ENCODE measurements around the gene ALCAM.
"Not testable (repeated sequence)": the region's sequence is repeated elsewhere in the genome, so short reads cannot be mapped to it uniquely, and the experiment has no call there.

ALCAM gene

DNA sequence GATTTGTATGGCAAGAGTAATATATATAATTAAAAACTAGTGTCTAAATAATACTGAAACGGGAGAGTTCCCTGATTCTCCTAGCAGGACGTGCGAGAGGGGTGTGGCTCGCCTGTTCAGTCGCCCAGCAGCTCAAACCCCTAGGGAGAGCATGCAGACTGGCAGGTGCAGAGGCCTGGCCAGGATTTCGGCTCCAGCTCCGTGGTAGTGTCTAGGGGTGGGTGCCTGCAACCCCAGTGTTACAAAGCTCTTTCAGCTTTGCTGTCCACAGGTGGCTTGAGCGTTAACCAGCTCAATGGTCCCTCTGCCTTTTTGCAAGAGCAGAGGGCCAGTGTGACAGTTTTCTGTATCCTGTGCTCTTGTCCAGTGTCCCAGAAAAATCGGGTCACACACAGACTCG, 226.6 kb downstream of the ALCAM start:
- DNase-seq (ENCODE audit: low spot score): no peak

DNA sequence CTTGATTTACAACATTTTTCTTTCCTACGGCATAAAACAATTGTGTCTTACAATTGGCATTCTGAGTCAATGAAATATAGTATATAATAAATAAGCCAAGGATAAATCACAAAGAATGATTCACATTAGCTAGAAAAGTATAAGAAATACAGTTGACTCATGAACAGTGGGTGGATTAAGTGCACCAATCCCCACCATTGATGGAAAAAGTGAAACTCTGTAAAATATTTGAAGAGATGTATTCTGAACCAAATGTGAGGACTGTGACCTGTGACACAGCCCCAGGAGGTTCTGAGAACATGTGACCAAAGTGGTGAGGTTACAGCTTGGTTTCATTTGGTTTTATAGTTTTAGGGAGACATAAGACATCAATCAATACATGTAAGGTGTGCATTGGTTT, 227.5 kb downstream of the ALCAM start:
- DNase-seq (ENCODE audit: low spot score): no peak

DNA sequence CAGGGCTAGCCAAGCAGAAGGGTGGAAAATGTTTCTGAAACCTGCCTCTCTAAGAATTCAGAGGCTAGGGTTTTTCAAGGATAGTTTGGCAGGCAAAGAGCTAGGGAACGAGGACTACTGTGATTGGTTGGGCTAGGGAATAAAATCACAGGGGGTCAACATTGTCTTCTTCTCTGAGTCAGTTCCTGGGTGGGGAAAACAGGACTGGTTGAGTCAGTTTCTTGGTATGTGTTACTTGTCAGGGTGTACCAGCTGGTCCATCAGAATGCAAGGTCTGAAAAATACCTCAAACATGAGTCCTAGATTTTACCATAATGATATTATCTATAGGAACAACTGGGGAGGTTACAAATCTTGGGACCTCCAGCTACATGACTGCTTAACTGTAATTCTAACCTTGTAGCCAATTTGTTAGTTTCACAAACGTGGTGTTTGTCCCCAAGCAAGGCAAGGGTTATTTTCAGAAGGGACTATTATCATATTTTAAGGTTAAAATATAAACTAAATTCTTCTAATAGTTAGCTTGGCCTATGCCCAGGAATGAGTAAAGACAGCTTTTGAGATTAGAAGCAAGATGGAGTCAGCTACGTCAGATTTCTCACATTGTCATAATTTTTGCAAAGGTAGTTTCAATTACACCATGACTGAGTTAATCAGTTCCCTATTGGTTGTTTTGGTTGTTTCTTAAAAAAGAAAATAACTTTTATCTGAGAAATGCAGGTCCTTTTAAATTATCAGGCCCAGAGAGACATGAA, 231.5 kb downstream of the ALCAM start:
- DNase-seq (ENCODE audit: low spot score): peak; percentile 95

GRCh38 chr3:105599350-105599749, 232.6 kb downstream of the ALCAM start:
- no peak for DNase-seq (ENCODE audit: low spot score)

DNA sequence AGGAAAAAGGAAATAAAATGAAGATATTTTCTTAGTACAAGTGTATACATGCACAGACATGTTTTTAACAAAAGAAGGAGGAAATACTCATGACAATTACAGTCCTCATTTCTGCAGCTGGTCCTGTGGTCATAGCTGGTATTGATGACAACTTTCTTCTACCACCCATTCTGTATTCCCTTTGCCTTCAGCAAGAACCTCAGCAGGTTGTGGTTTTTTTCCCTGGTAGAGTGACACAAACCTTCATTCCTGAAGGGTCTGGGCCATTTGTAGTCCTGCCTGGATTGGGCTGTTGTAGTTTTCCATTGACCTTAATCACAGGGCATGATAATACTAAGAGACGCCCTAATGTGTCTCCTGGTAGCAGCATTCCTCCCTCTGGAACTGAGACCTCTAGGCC, 235.0 kb downstream of the ALCAM start:
- DNase-seq (ENCODE audit: low spot score): not testable (repeated sequence)

DNA sequence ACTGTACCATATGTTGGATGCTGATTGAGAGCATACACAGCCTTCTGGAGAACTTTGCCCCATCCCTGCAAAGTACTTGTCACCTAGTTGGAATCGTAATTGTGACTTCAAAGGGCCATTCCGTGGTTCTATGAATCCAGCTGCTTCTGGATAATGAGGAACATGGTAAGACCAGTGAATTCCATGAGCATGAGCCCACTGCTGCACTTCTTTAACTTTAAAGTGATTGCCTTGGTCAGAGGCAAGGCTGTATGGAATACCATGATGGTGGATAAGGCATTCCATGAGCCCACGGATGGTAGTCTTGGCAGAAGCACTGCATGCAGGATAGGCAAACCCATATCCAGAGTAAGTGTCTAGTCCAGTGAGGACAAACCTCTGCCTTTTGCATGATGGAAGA, 235.6 kb downstream of the ALCAM start:
- DNase-seq (ENCODE audit: low spot score): not testable (repeated sequence)

DNA sequence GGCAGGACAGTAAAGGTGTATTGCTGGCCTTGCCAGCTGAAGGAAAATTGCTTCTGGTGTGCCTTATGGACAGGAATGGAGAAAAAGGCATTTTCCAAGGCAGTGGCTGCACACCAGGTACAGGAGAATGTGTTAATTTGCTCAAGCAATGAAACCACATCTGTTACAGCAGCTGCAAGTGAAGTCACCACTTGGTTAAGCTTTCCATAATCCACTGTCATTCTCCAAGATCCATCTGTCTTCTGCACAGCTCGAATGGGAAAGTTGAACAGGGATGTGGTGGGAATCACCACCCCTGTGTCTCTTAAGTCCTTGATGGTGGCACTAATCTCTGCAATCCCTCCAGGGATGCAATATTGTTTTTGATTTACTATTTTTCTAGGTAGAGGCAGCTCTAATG, 236.8 kb downstream of the ALCAM start:
- DNase-seq (ENCODE audit: low spot score): not testable (repeated sequence)

GRCh38 chr3:105606016-105606415, 239.3 kb downstream of the ALCAM start:
- peak; percentile 21 for DNase-seq (ENCODE audit: low spot score)

DNA sequence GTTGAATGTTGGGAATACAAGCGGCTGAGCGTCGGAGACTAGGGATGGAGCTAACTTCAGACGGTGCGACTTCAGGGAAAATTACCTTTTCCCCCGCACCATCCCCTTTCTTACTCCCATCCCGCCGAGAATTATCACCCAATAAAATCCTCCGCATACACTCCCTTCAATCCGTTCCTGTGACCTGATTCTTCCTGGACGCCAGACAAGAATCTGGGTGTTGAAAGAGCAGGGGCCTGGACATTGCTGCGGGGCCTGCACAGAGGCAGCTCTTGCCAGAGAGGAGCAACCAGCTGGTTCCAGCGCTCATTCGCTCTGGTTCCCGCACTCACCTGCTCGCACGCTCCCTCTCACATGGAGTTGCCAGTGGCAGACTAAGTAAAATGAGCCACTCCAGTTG, 241.9 kb downstream of the ALCAM start:
- no peak for DNase-seq (ENCODE audit: low spot score)

- DNase-seq (ENCODE audit: low spot score): no peak
Observed at GRCh38 chr3:105610473-105610872, 243.8 kb downstream of the ALCAM start.

GRCh38 chr3:105611304-105612192, 244.8 kb downstream of the ALCAM start:
- DNase-seq (ENCODE audit: low spot score): peak; percentile 37

GRCh38 chr3:105613120-105613519, 246.4 kb downstream of the ALCAM start:
- DNase-seq (ENCODE audit: low spot score): no peak

DNA sequence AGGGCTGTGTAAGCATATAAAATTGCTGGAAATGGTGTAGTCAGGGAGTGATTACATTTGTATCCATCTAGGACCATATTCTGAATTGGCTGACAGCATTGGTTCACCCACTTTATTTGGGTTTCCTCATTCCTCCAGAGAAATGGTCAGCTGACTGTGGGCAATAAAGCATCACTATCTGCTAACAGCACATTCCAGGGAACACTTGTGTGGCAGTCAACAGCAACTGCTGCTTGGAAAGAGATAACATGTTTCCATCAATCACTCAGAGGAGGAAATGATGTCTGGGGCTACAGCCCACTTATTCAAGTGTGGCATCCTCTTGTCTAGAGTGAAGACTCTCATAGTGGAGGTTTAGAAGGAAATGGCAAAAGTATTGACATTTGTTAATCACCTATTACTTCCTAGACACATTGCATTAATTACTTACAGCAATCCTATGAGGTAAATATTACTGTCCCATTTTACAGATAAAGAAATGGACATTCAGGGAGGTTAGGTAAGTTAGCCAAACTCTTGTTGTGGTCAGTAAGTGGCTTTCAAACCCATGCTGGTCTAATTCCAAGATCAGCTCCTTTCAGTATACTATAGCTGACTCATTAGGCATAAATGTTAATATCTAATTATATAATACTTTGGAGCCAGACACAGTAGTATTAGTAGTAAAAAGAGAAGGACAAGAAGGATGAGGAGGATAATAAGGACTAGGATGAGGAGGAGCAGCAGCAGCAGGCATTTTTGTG, 247.8 kb downstream of the ALCAM start:
- DNase-seq (ENCODE audit: low spot score): peak; percentile 51

DNA sequence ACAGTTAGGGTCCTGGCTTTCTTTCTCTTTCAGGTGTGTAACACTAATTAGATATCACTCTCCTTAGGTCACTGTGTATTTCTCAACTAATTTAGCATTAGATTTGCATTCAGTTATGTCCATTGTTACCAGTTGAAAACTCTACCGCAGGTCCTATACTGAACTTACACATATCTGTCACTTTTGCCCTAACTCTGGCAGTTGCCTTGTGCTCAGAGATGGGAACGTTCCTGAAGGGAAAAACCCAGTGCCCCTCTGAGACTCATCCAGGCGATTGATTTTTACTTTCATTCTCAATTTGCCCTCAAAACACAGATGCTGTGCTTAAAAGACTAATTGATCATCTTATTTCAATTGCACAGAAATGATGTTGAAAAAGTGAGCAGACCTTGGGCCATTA, 249.1 kb downstream of the ALCAM start:
- DNase-seq (ENCODE audit: low spot score): no peak

DNA sequence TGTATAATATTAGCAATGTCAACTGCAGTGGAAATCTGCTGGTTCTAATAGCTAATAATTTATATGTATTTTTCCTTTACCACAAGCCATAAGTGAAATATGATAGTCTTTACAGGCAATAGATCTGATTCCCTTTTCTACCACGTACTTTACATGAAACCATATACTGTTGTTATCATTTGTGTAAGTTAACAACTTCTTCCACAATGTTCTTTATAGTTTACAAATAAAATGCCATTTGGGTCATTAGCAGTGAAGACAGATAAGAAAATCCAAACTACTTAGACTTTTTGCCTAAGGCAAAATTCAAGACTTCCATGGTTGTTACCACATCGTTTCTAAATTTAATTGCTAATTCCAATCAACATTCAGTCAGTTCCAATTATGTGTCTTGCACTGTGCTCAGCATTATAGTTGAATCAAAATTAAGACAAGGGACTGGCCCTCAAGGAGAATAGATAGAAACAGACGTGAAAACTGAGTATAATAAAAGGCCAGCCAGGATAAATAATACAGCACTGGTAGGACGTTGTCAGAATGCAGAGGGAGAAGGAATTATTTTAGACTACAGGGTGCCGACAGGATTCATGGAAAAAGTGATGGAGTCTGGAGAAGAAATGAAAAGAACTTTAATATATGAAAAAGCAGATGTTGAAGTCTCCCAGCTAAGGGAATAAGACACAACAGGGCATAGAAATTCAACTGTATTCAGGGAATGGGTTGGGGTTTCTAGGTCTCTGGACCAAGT, 249.8 kb downstream of the ALCAM start:
- no peak for DNase-seq (ENCODE audit: low spot score)

- DNase-seq (ENCODE audit: low spot score): no peak
Observed at GRCh38 chr3:105618556-105618955, 251.8 kb downstream of the ALCAM start.

GRCh38 chr3:105619651-105620050, 252.9 kb downstream of the ALCAM start:
- DNase-seq (ENCODE audit: low spot score): no peak

DNA sequence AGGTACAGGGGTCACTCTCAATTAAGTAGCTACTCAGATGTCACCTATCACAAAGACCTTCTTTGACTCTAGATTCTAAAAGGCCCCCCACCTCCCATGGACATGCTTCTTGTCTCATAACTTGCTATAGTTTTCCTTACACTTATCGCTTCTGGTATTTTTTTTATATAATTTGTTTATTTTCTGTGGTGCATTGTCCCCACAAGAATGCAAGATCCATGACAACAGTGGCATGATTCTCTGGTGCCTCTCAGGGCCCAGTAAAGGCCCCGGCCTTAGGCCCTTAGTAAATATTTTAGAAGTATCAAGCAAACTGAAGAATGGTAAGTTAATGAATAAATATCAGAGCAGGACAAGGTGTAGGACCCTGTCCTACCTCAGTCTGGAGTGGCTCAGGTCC, 253.5 kb downstream of the ALCAM start:
- no peak for DNase-seq (ENCODE audit: low spot score)

DNA sequence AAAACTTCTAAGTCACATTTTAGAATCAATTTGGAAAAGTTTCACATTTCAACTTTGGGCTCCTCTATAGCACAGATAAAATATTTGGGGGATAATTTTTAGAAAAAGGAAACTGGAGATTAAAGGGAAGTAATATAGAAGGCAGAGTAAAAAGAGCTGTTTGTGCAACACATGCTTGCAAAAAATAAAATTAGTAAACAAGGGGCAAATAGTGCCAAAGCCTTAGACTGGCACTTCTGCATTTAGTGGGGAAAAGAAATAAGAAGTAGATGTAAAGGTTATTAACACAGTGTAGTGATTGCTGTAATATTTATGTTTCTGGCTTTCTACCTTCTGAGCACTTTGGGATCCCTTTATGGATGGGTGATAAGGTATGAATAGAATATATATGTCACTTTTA, 255.5 kb downstream of the ALCAM start:
- DNase-seq (ENCODE audit: low spot score): no peak

All from kidney tubule cell (primary cell).